Measurements from ENCODE around the gene TAS2R43.

Gene TAS2R43

DNA sequence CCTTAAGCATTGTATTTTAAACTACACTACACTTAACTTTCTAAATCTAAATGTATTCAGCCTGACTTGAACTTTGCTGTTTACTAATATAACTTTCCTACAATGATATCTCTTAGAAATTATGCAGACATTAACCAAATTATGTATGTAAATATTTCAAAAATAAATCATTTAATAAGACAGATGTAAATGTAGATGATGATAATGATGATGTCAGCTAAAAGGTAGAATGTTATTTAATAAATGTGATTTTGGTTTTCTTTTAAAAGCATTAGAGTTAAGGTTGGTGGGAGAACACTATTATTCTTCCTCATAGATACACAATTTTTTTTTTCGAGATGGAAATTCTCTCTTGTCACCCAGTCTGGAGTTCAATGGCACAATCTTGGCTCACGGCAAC, 10.1 kb downstream of the TAS2R43 start:
- no CpG with 5 or more reads among the region's 2 CpGs for WGBS, 2 donors (ENCODE audit: extremely low coverage in 2 of 2, insufficient read length in 2 of 2, insufficient replicate concordance in 1 of 2)

GRCh38 chr12:11078246-11078645, 13.9 kb downstream of the TAS2R43 start:
- Histone ChIP-seq H3K27me3 (ENCODE audit: control insufficient read depth in 3 of 3, insufficient read depth in 3 of 3, low read depth in 1 of 3, low read length in 3 of 3) (no peaks in the 10 kb centered on the region), H3K36me3 (replicated peaks in 1 of 2; ENCODE audit: control insufficient read depth in 2 of 2, insufficient read depth in 2 of 2, low read length in 2 of 2) (no peaks in the 10 kb centered on the region), H2AFZ (ENCODE audit: low read length) (no peak overlapping the region), H3K4me2 (ENCODE audit: insufficient read depth, low read length, poor library complexity, severe bottlenecking) (no peak overlapping the region), H2BK12ac (ENCODE audit: low read length) (no peak overlapping the region), H3K4me1 (ENCODE audit: control insufficient read depth in 2 of 2, insufficient read depth in 1 of 2, low read depth in 1 of 2, low read length in 2 of 2) (no peaks in the 10 kb centered on the region), H3K9me3 (replicated peaks in 1 of 2; ENCODE audit: control insufficient read depth in 2 of 2, insufficient read depth in 1 of 2, low read depth in 1 of 2, low read length in 2 of 2) (peaks cover 0 to 10% of the 10 kb centered on the region in 2 donors), H4K91ac (ENCODE audit: low read depth, low read length, poor library complexity) (no peak overlapping the region), H3K9ac (ENCODE audit: low read depth, low read length, poor library complexity) (no peak overlapping the region), H3K23ac (ENCODE audit: low read depth, low read length, poor library complexity) (no peak overlapping the region), H3K18ac (ENCODE audit: low read length) (no peak overlapping the region), H2AK5ac (ENCODE audit: low read depth, low read length) (no peak overlapping the region), H4K8ac (ENCODE audit: low read depth, low read length) (no peak overlapping the region), H3K4ac (ENCODE audit: low read length) (no peak overlapping the region), H2BK5ac (ENCODE audit: low read length) (no peak overlapping the region), H2BK120ac (ENCODE audit: low read depth, low read length) (no peak overlapping the region), H2BK15ac (ENCODE audit: low read length) (no peak overlapping the region), H3K14ac (ENCODE audit: low read length) (no peak overlapping the region), H3K27ac (replicated peaks; ENCODE audit: low read length) (no peak overlapping the region), H3K79me1 (ENCODE audit: low read depth, low read length) (no peaks in the 10 kb centered on the region), H3K4me3 (ENCODE audit: low read length in 2 of 2) (no peak overlapping the region)
- no CpG with 5 or more reads among the region's 1 CpG for WGBS, 2 donors (ENCODE audit: extremely low coverage in 2 of 2, insufficient read length in 2 of 2, insufficient replicate concordance in 1 of 2)
- DNase-seq (ENCODE audit: low spot score), result no peak

More for the DNA sequence above, 10.1 kb downstream of the TAS2R43 start:
- H3K79me1 ChIP-seq (ENCODE audit: low read depth, low read length), result no peaks in the 10 kb centered on the region
- H4K8ac ChIP-seq (ENCODE audit: low read depth, low read length), result no peak overlapping the region
- H2AFZ ChIP-seq (ENCODE audit: low read length), result no peak overlapping the region
- H2BK120ac ChIP-seq (ENCODE audit: low read depth, low read length), result no peak overlapping the region
- H3K9ac ChIP-seq (ENCODE audit: low read depth, low read length, poor library complexity), result no peak overlapping the region
- no peak overlapping the region for H4K91ac ChIP-seq (ENCODE audit: low read depth, low read length, poor library complexity)
- H3K4me3 ChIP-seq (ENCODE audit: low read length in 2 of 2), result no peak overlapping the region
- no peaks in the 10 kb centered on the region for H3K36me3 ChIP-seq (replicated peaks in 1 of 2; ENCODE audit: control insufficient read depth in 2 of 2, insufficient read depth in 2 of 2, low read length in 2 of 2)
- no peak overlapping the region for H2BK12ac ChIP-seq (ENCODE audit: low read length)
- no peak overlapping the region for H3K27ac ChIP-seq (replicated peaks; ENCODE audit: low read length)
- no peak overlapping the region for H3K18ac ChIP-seq (ENCODE audit: low read length)
- DNase-seq (ENCODE audit: low spot score), result no peak
- no peak overlapping the region for H2AK5ac ChIP-seq (ENCODE audit: low read depth, low read length)
- no peaks in the 10 kb centered on the region for H3K27me3 ChIP-seq (ENCODE audit: control insufficient read depth in 3 of 3, insufficient read depth in 3 of 3, low read depth in 1 of 3, low read length in 3 of 3)
- H3K4me1 ChIP-seq (ENCODE audit: control insufficient read depth in 2 of 2, insufficient read depth in 1 of 2, low read depth in 1 of 2, low read length in 2 of 2), result no peaks in the 10 kb centered on the region
- H3K23ac ChIP-seq (ENCODE audit: low read depth, low read length, poor library complexity), result no peak overlapping the region
- no peak overlapping the region for H2BK5ac ChIP-seq (ENCODE audit: low read length)
- no peak overlapping the region for H3K4me2 ChIP-seq (ENCODE audit: insufficient read depth, low read length, poor library complexity, severe bottlenecking)
- H3K14ac ChIP-seq (ENCODE audit: low read length), result no peak overlapping the region
- H3K4ac ChIP-seq (ENCODE audit: low read length), result no peak overlapping the region
- H3K9me3 ChIP-seq (replicated peaks in 1 of 2; ENCODE audit: control insufficient read depth in 2 of 2, insufficient read depth in 1 of 2, low read depth in 1 of 2, low read length in 2 of 2), result peaks cover 0 to 15% of the 10 kb centered on the region in 2 donors
- no peak overlapping the region for H2BK15ac ChIP-seq (ENCODE audit: low read length)

GRCh38 chr12:11075642-11076041, 16.5 kb downstream of the TAS2R43 start:
- Histone ChIP-seq H3K4me1 (ENCODE audit: control insufficient read depth in 2 of 2, insufficient read depth in 1 of 2, low read depth in 1 of 2, low read length in 2 of 2) (no peaks in the 10 kb centered on the region), H3K14ac (ENCODE audit: low read length) (no peak overlapping the region), H3K9ac (ENCODE audit: low read depth, low read length, poor library complexity) (no peak overlapping the region), H3K18ac (ENCODE audit: low read length) (no peak overlapping the region), H3K36me3 (replicated peaks in 1 of 2; ENCODE audit: control insufficient read depth in 2 of 2, insufficient read depth in 2 of 2, low read length in 2 of 2) (peaks cover 0 to 7% of the 10 kb centered on the region in 2 donors), H3K4me3 (ENCODE audit: low read length in 2 of 2) (no peak overlapping the region), H4K91ac (ENCODE audit: low read depth, low read length, poor library complexity) (no peak overlapping the region), H2AK5ac (ENCODE audit: low read depth, low read length) (no peak overlapping the region), H4K8ac (ENCODE audit: low read depth, low read length) (no peak overlapping the region), H2BK120ac (ENCODE audit: low read depth, low read length) (no peak overlapping the region), H3K23ac (ENCODE audit: low read depth, low read length, poor library complexity) (no peak overlapping the region), H2AFZ (ENCODE audit: low read length) (no peak overlapping the region), H3K27ac (replicated peaks; ENCODE audit: low read length) (no peak overlapping the region), H2BK15ac (ENCODE audit: low read length) (no peak overlapping the region), H2BK5ac (ENCODE audit: low read length) (no peak overlapping the region), H3K9me3 (replicated peaks in 1 of 2; ENCODE audit: control insufficient read depth in 2 of 2, insufficient read depth in 1 of 2, low read depth in 1 of 2, low read length in 2 of 2) (peaks cover 0 to 5% of the 10 kb centered on the region in 2 donors), H3K4ac (ENCODE audit: low read length) (no peak overlapping the region), H3K4me2 (ENCODE audit: insufficient read depth, low read length, poor library complexity, severe bottlenecking) (no peak overlapping the region), H3K27me3 (ENCODE audit: control insufficient read depth in 3 of 3, insufficient read depth in 3 of 3, low read depth in 1 of 3, low read length in 3 of 3) (no peaks in the 10 kb centered on the region), H3K79me1 (ENCODE audit: low read depth, low read length) (no peaks in the 10 kb centered on the region), H2BK12ac (ENCODE audit: low read length) (no peak overlapping the region)
- no CpG with 5 or more reads among the region's 3 CpGs for WGBS, 2 donors (ENCODE audit: extremely low coverage in 2 of 2, insufficient read length in 2 of 2, insufficient replicate concordance in 1 of 2)
- DNase-seq (ENCODE audit: low spot score), result no peak

GRCh38 chr12:11071414-11071813, 20.7 kb downstream of the TAS2R43 start:
- no CpG with 5 or more reads among the region's 4 CpGs for WGBS, 2 donors (ENCODE audit: extremely low coverage in 2 of 2, insufficient read length in 2 of 2, insufficient replicate concordance in 1 of 2)
- no peak overlapping the region for H4K91ac ChIP-seq (ENCODE audit: low read depth, low read length, poor library complexity)
- H3K9me3 ChIP-seq (replicated peaks in 1 of 2; ENCODE audit: control insufficient read depth in 2 of 2, insufficient read depth in 1 of 2, low read depth in 1 of 2, low read length in 2 of 2), result no peaks in the 10 kb centered on the region

More at GRCh38 chr12:11071414-11071813, 20.7 kb downstream of the TAS2R43 start:
- no peak overlapping the region for H3K4ac ChIP-seq (ENCODE audit: low read length)
- no peak overlapping the region for H3K27ac ChIP-seq (replicated peaks; ENCODE audit: low read length)
- no peak overlapping the region for H3K4me3 ChIP-seq (ENCODE audit: low read length in 2 of 2)
- H3K9ac ChIP-seq (ENCODE audit: low read depth, low read length, poor library complexity), result no peak overlapping the region
- no peak for DNase-seq (ENCODE audit: low spot score)
- H3K36me3 ChIP-seq (replicated peaks in 1 of 2; ENCODE audit: control insufficient read depth in 2 of 2, insufficient read depth in 2 of 2, low read length in 2 of 2), result peaks cover 0 to 7% of the 10 kb centered on the region in 2 donors
- no peak overlapping the region for H2BK12ac ChIP-seq (ENCODE audit: low read length)
- H2BK5ac ChIP-seq (ENCODE audit: low read length), result no peak overlapping the region
- no peak overlapping the region for H3K23ac ChIP-seq (ENCODE audit: low read depth, low read length, poor library complexity)
- no peak overlapping the region for H3K18ac ChIP-seq (ENCODE audit: low read length)
- no peak overlapping the region for H4K8ac ChIP-seq (ENCODE audit: low read depth, low read length)
- H2BK15ac ChIP-seq (ENCODE audit: low read length), result no peak overlapping the region
- H2AFZ ChIP-seq (ENCODE audit: low read length), result no peak overlapping the region
- H3K4me1 ChIP-seq (ENCODE audit: control insufficient read depth in 2 of 2, insufficient read depth in 1 of 2, low read depth in 1 of 2, low read length in 2 of 2), result no peaks in the 10 kb centered on the region
- no peak overlapping the region for H2AK5ac ChIP-seq (ENCODE audit: low read depth, low read length)
- H2BK120ac ChIP-seq (ENCODE audit: low read depth, low read length), result no peak overlapping the region
- no peak overlapping the region for H3K14ac ChIP-seq (ENCODE audit: low read length)
- no peaks in the 10 kb centered on the region for H3K27me3 ChIP-seq (ENCODE audit: control insufficient read depth in 3 of 3, insufficient read depth in 3 of 3, low read depth in 1 of 3, low read length in 3 of 3)
- no peak overlapping the region for H3K4me2 ChIP-seq (ENCODE audit: insufficient read depth, low read length, poor library complexity, severe bottlenecking)
- no peaks in the 10 kb centered on the region for H3K79me1 ChIP-seq (ENCODE audit: low read depth, low read length)
